Endometrial microvascular endothelial cells (primary cell): ENCODE measurements around the gene SP140L. TPM values are rescaled to one million over a fixed set of nuclear protein-coding genes. Genes with fewer than 3 reads are reported as not detected.

ENCODE experiments used
- in situ Hi-C: cut with HindIII; loops from 2 replicates; pipeline ENCODE4 v1.10.0; 2017; ENCODE audit warnings: low sequenced_read_pairs, low pct_unique_long_range_greater_than_20kb; ENCODE audit errors: inconsistent ontology term
- total RNA-seq: library from RNA; depleted of rRNA; stranded (reverse); fragments of >200 nt; gene quantifications from one replicate; pipeline ENCODE4 v1.2.3, GENCODE V29; 2015; ENCODE audit errors: inconsistent ontology term

SP140L gene
- total RNA-seq, 1 donor from 2014 or later: 7.9 TPM

DNA sequence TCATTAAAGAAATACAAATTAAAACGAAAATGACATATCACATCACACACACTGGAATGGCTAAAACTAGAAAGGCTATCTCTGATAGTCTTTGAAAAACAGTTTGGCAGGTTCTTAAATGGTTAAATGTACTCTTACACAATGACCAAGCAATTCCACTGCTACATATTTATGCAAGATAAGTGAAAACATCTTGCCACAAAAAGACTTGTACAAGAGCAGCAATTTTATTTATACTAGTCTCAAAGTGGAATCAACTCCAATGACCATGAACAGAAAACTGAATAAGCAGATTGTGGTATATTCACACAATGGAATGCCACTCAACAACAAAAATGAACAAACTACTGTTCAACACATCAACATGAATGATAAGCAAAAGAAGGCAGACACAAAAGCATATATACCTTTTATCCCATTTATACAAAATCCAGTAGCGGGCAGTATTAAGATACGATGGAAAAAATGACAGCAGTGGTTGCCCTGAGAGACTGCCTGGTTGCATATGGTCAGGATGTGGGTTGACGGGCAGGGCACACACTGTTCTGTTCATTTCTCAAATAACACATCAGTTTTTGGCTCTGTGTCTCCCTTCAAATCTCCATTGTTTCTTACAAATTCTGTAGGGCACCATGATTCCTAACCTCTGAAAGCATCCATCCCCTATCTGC is 114.4 kb downstream of the SP140L start:
- in situ Hi-C loops: no loop called here

DNA sequence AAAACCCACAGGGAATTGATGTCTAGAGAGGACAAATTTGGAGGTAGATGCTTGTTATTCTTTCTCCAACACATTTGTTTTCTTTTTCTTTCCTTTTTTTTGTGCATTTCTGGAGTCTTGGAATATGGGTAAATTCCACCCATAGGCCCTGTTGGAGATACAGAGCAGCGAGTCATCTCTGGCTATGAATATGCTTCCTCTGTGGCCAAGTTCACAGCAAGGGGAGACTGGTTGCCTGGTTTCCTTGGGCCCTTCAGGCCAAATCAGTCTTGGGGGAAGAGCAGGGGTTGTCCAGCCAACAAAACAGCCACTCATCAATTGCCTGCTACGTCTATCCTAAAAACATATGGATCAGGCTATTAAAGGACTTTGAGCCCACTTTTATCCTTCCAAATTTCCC is 116.5 kb downstream of the SP140L start:
- in situ Hi-C loops: no loop called here

DNA sequence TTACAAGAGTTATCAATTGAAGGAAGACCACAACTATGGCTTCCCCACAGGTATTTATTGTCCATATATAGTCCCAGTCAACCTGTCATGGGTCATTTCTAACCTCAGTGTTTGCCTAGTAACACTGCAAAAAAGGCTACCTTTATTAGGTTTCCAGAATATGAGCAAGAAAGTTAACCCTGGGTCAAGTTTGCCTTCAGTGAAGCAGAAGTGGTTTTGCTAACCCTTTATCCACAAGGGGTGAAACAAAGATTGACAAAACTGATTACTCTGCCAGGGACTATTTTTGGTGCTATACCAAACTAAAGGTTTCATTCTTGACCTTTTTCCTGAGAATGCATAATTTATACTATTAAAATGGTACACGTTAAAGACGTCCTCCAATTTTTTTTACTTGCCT is 117.8 kb downstream of the SP140L start:
- in situ Hi-C loops: no loop called here

GRCh38 chr2:230447036-230447435 is 120.0 kb downstream of the SP140L start:
- in situ Hi-C loops: no loop called here

DNA sequence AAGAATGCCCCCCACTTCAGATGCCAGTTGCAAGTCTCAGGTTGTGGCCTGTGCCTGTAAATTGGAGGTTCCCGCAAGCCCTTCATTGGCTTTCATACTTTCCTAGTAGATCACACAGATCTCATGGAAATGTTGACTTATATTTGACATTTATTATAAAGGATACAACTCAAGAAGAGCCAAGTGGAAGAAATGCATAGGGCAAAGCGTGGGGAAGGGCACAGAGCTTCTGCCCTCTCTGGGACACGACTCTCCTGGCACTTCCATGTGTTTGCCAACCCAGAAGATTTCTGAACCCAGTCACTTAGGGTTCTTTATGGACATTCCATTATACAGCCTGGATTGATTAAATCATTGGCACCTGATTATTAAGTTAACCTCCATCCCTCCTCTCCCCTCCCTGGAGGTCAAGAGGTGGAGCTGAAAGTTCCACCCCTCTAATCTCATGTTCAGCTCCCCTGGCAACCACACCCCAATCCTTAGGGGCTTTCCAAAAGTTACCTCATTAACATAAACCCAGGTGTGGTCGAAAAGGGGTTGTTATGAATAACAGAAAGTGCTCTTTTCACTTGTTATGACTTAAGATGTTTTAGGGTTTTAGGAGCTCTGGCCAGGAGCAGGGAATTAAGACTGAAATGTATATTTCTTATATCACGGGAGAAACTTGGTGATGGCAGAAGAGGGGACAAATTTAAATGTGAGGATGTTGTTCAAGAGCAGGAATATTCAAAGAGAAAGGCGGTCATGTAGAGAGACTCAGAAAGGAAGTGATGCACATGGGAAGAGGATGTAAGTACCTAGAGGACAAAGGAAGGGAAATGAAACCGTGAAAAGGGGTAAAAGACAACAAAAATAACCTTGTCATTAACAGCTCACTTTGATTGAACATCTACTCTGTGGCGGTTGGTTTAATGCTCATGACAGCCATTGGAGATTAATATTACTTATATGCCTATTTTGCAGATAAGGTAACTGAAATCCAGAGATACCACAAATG is 120.8 kb downstream of the SP140L start:
- in situ Hi-C loops: no loop called here

GRCh38 chr2:230449901-230450467 is 123.0 kb downstream of the SP140L start:
- in situ Hi-C loops: no loop called here

DNA sequence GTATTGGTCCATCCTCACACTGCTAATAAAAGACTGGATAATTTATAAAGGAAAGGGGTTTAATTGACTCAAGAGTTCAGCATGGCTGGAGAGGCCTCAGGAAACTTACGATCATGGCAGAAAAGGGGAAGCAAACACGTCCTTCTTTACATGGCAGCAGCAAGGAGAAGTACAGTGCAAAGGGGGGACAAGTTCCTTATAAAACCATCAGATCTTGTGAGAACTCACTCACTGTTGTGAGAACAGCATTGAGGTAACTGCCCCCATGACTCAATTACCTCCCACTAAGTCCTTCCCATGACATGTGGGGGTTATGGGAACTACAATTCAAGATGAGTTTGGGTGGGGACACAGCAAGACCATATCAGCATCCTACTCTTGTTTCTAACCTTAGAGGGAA is 126.0 kb downstream of the SP140L start:
- in situ Hi-C loops: no loop called here

Other genes starting within 250 kb of the SP140L start
- 15.4 TPM for gene SP110, start 107.2 kb upstream of the SP140L start, total RNA-seq
- not detected for gene SP140, start 101.5 kb upstream of the SP140L start, total RNA-seq
- gene SP100, start 89.0 kb downstream of the SP140L start, total RNA-seq: 95.6 TPM